GM12878 (cell line): ENCODE measurements around the gene LRCH3. TPM values are rescaled to one million over a fixed set of nuclear protein-coding genes. Genes with fewer than 3 reads are reported as not detected.

ENCODE experiments used
- ATAC-seq: fragments of 200-7000 bp; cut with Tn5 transposase; 3 replicates; pipeline ENCODE4 v1.9.1; 2020; ENCODE audit warnings: mild to moderate bottlenecking, moderate library complexity
- BruUV-seq: library from RNA; stranded (reverse); fragments of 400-500 nt; replicated peaks from 2 replicates; lab custom pipeline; 2021; lab: Mats Ljungman, UMichigan
- CTCF ChIA-PET: fragments of 300-600 bp; sonication (Branson Sonifier 250); formaldehyde crosslinking; extraction: SDS; loops from one replicate; lab custom pipeline; 2021; ENCODE audit warnings: inconsistent platforms; lab: Yijun Ruan, JAX
- POLR2A ChIA-PET: fragments of 350-600 bp; formaldehyde crosslinking; extraction: SDS; loops from one replicate; lab custom pipeline; 2021; ENCODE audit warnings: inconsistent platforms; lab: Charles Lee
- RAD21 ChIA-PET: fragments of 300-600 bp; sonication (Branson Sonifier 250); formaldehyde crosslinking; loops from one replicate; lab custom pipeline; 2023; ENCODE audit warnings: antibody characterized with exemption; ENCODE audit not compliant: unreplicated experiment; lab: Charles Lee
- SMC1A ChIA-PET: fragments of 300-600 bp; sonication (Branson Sonifier 250); formaldehyde crosslinking; loops from one replicate; lab custom pipeline; 2023; ENCODE audit not compliant: unreplicated experiment, uncharacterized antibody; lab: Charles Lee
- DNase-seq: peaks from one replicate; pipeline ENCODE4 v3.0.0-alpha.2; 2011; ENCODE audit warnings: low read depth, low spot score
- FAIRE-seq: peaks from 3 replicates; lab custom pipeline; 2011; peaks lifted over from hg19 to GRCh38; lab: Jason Lieb, UNC
- H2AFZ ChIP-seq: 2 replicates; pipeline ENCODE4 v1.6.0; 2011; ENCODE audit warnings: low read depth, low read length, control low read depth; ENCODE audit not compliant: control insufficient read depth
- H3K27ac ChIP-seq: 2 replicates; pipeline ENCODE4 v1.5.1; 2011; ENCODE audit warnings: control low read depth; ENCODE audit not compliant: control insufficient read depth, insufficient read depth
- H3K27me3 ChIP-seq, 2 experiments: replicated peaks in 1 of 2; 2 replicates each; pipeline versions ENCODE4 v1.6.0 to v1.6.1; 2011; ENCODE audit warnings: low read length in 1 of 2; ENCODE audit not compliant: control insufficient read depth in 2 of 2, insufficient read depth in 2 of 2
- H3K36me3 ChIP-seq, 2 experiments: 2 replicates each; pipeline ENCODE4 v1.5.1; 2011; ENCODE audit warnings: low read length in 1 of 2; ENCODE audit not compliant: control insufficient read depth in 2 of 2, insufficient read depth in 2 of 2
- H3K4me1 ChIP-seq: 2 replicates; pipeline ENCODE4 v1.6.1; 2011; ENCODE audit warnings: mild to moderate bottlenecking, low read length, moderate library complexity, mixed read lengths; ENCODE audit not compliant: control insufficient read depth, insufficient read depth
- H3K4me2 ChIP-seq: 2 replicates; pipeline ENCODE4 v1.6.0; 2011; ENCODE audit warnings: control low read depth; ENCODE audit not compliant: control insufficient read depth, insufficient read depth
- H3K4me3 ChIP-seq: fragments of 200-600 bp; sonication (generic); 2 replicates; pipeline ENCODE4 v1.5.1; 2016
- H3K79me2 ChIP-seq: 2 replicates; pipeline ENCODE4 v1.6.0; 2011; ENCODE audit warnings: low read length; ENCODE audit not compliant: control insufficient read depth, insufficient read depth
- H3K9ac ChIP-seq: 2 replicates; pipeline ENCODE4 v1.8.0; 2011; ENCODE audit warnings: low read length, control low read depth, mixed read lengths; ENCODE audit not compliant: control insufficient read depth, insufficient read depth
- H3K9me3 ChIP-seq: replicated peaks from 3 replicates; pipeline ENCODE4 v1.5.1; 2011; ENCODE audit warnings: mild to moderate bottlenecking, low read length; ENCODE audit not compliant: control insufficient read depth, insufficient read depth
- H4K20me1 ChIP-seq: 2 replicates; pipeline ENCODE4 v1.6.0; 2011; ENCODE audit not compliant: control insufficient read depth, insufficient read depth
- CREB1 ChIP-seq: IDR thresholded peaks from 2 replicates; pipeline ENCODE4 v1.6.1; 2012; ENCODE audit warnings: low read depth, mild to moderate bottlenecking, inconsistent platforms
- HDAC2 ChIP-seq: fragments of 200-600 bp; sonication (generic); IDR thresholded peaks from 2 replicates; pipeline ENCODE4 v1.6.1; 2017
- IKZF2 ChIP-seq, 2 experiments: fragments of 450-650 bp; IDR thresholded peaks; 2 replicates each; pipeline ENCODE4 v1.6.1; 2017; ENCODE audit warnings: mild to moderate bottlenecking in 2 of 2, moderate library complexity in 2 of 2
- KDM1A ChIP-seq: fragments of 200-600 bp; sonication (generic); IDR thresholded peaks from 2 replicates; pipeline ENCODE4 v1.6.1; 2016; ENCODE audit warnings: borderline replicate concordance
- MEF2A ChIP-seq: IDR thresholded peaks from 2 replicates; pipeline ENCODE4 v1.6.1; 2011; ENCODE audit warnings: low read depth, mild to moderate bottlenecking, low read length, moderate library complexity; ENCODE audit not compliant: insufficient read depth
- MEF2B ChIP-seq: fragments of 450-650 bp; IDR thresholded peaks from 2 replicates; pipeline ENCODE4 v1.6.1; 2018; ENCODE audit warnings: mild to moderate bottlenecking, moderate library complexity; ENCODE audit not compliant: partially characterized antibody, poor library complexity, severe bottlenecking
- MXI1 ChIP-seq: fragments of 150-350 bp; IDR thresholded peaks from 2 replicates; pipeline ENCODE4 v1.6.1; 2011; ENCODE audit warnings: low read depth, mild to moderate bottlenecking, inconsistent platforms, low read length, improper control_type of control experiment
- RAD21 ChIP-seq: IDR thresholded peaks from 2 replicates; pipeline ENCODE4 v1.6.1; 2011; ENCODE audit warnings: mild to moderate bottlenecking, low read depth, low read length, moderate library complexity; ENCODE audit not compliant: insufficient read depth
- RUNX3 ChIP-seq: IDR thresholded peaks from 2 replicates; pipeline ENCODE4 v1.6.1; 2012; ENCODE audit warnings: low read length, inconsistent platforms
- TCF7 ChIP-seq: IDR thresholded peaks from 2 replicates; pipeline ENCODE4 v1.6.1; 2014; ENCODE audit warnings: antibody characterized with exemption, borderline replicate concordance
- ZBTB33 ChIP-seq: fragments of 450-650 bp; IDR thresholded peaks from 2 replicates; pipeline ENCODE4 v1.6.1; 2017; ENCODE audit warnings: mild to moderate bottlenecking
- WGBS: methylation state at CpG from one replicate; pipeline ENCODE4 v1.1.6; 2016; ENCODE audit warnings: low lambda C conversion rate; ENCODE audit not compliant: insufficient replicate concordance, insufficient coverage; ENCODE audit errors: missing lambda C conversion rate; 5-methylcytosine and 5-hydroxymethylcytosine counted together
- in situ Hi-C: fragments of 300-500 bp; cut with MboI; formaldehyde crosslinking; loops from 9 replicates; pipeline ENCODE4 v1.14.3; 2018; ENCODE audit warnings: mixed read lengths
- intact Hi-C: fragments of 100-400 bp; cut with micrococcal nuclease; formaldehyde crosslinking; loops from one replicate; pipeline ENCODE4 v1.14.2; 2022; ENCODE audit not compliant: unreplicated experiment
- polyA plus RNA-seq, 11 experiments: library from polyadenylated mRNA; depleted of rRNA in 4 of 11; unstranded in 6 of 11; stranded (reverse) in 5 of 11; fragments of >200 nt; fragmentation: Nextera tagmentation in 4 of 11; fragmentation: Illumina TruSeq in 1 of 11; extraction: Ambion mirVana in 4 of 11; extraction: Trizol in 1 of 11; gene quantifications; 1 replicate in 1 of 11; 2 replicates in 10 of 11; pipeline versions ENCODE4 v1.2.1 to v1.2.3, GENCODE V29; 2011 to 2016; ENCODE audit warnings: inconsistent platforms in 2 of 11, missing spikeins in 2 of 11, low read depth in 1 of 11
- total RNA-seq, 4 experiments: library from RNA; depleted of rRNA in 3 of 4; stranded (reverse); fragments of >200 nt in 3 of 4; fragmentation: Illumina TruSeq in 1 of 4; extraction: Trizol in 1 of 4; gene quantifications; 2 replicates each; pipeline versions ENCODE4 v1.2.1 to v1.2.3, GENCODE V29; 2013 to 2021

LRCH3 gene
- total and polyA plus RNA-seq, 10 of the 15 experiments (the other 5 are each of a cell fraction or from before 2014, with no cell fraction given) = 3.9 to 136 (median 40.6) TPM

- no peak for TF ChIP-seq MXI1
- TF ChIP-seq RAD21 = no peak
- TF ChIP-seq MEF2A = peak; percentile 64; the same call in 1 of the 2 replicates
- TF ChIP-seq KDM1A = no peak
- no peak for TF ChIP-seq HDAC2
- no peak for TF ChIP-seq ZBTB33
- peak; percentile 28 for TF ChIP-seq MEF2B
- no peak for TF ChIP-seq TCF7
- TF ChIP-seq IKZF2 (IDR thresholded peaks at IDR 0.05) = no peak
- peak; percentile 73 for TF ChIP-seq RUNX3
- 0 out of 2 replicates have a peak, but pooled peaks have one; percentile 36 for TF ChIP-seq CREB1
- no peak overlapping the region for H3K4me2 ChIP-seq
- BruUV-seq = no TSS peak
- no peak overlapping the region for H3K4me3 ChIP-seq
- ChIA-PET CTCF (no interaction called here), POLR2A (interaction anchor here (0.6 to 1.5 kb wide), 4 partner anchors 12 to 273 kb away, joined by 3 to 4 read pairs (median 4); no protein-coding TSS in a partner anchor), RAD21 (no interaction called here), SMC1A (no interaction called here)
- no peaks in the 10 kb centered on the region for H3K79me2 ChIP-seq
- 25% methylated on average over 5 of the region's 5 CpGs for WGBS
- peaks cover 1 to 24% of the 10 kb centered on the region in 2 experiments for H3K36me3 ChIP-seq
- peak overlapping the region; percentile 30 for H3K27ac ChIP-seq
- in situ Hi-C loops (no loop called here), intact Hi-C loops (loop anchor here (2.0 kb wide), 1 partner anchor 45 kb away; the partner anchor contains the start of gene LRCH3)
- no peak overlapping the region; the same call in 1 of the 2 replicates for H3K9ac ChIP-seq
- DNase-seq = no peak
- H3K9me3 ChIP-seq = no peaks in the 10 kb centered on the region
- peaks cover 10% of the 10 kb centered on the region for H3K4me1 ChIP-seq
- no peaks in the 10 kb centered on the region for H4K20me1 ChIP-seq
- peak; percentile 68 for ATAC-seq
- peak; percentile 49 for FAIRE-seq
- H3K27me3 ChIP-seq = no peaks in the 10 kb centered on the region
- H2AFZ ChIP-seq = no peak overlapping the region
Observed at GRCh38 chr3:197835509-197835908, 44.5 kb downstream of the LRCH3 start.
